Measurements from ENCODE around the gene LDLRAD3. TPM values are rescaled to one million over a fixed set of nuclear protein-coding genes. Genes with fewer than 3 reads are reported as not detected.

LDLRAD3 gene
- polyA plus RNA-seq, 1 donor (not counting 4 experiments of a cell fraction or from before 2014, with no cell fraction given) = 13.1 TPM

DNA sequence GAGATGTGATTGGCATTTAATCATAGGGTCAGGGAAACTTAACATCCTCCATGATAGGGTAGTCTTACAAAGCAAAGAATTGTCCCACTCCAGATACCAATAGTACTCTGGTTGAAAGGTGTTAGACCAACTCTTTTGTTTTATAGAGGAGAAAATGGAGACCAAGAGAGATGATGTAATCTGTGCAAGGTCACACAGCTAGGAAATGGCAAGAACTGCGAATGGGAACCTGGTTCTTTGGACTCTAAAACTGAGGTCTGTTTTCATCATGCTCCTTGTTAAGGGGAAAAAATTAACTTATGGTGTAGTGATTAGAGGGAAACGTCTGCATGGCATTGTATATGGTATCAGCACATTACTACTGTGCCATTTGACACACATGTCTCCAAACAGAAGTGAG lies 174.2 kb downstream of the LDLRAD3 start:
- Histone ChIP-seq H3K79me2 (ENCODE audit: control insufficient read depth, insufficient read depth, low read length) (no peaks in the 10 kb centered on the region), H3K27ac (ENCODE audit: control insufficient read depth, insufficient read depth, low read length) (no peak overlapping the region), H2AFZ (ENCODE audit: control insufficient read depth, low read length) (no peak overlapping the region), H3K9me1 (ENCODE audit: control insufficient read depth, extremely low read depth, insufficient read depth, low read length) (no peaks in the 10 kb centered on the region), H3K36me3 (ENCODE audit: control insufficient read depth in 2 of 2, extremely low read depth in 1 of 2, insufficient read depth in 2 of 2, low read length in 2 of 2) (peaks cover 0 to 15% of the 10 kb centered on the region in 2 experiments), H3K9me3 (ENCODE audit: control insufficient read depth, low read depth, low read length) (no peaks in the 10 kb centered on the region), H3K4me3 (ENCODE audit: control insufficient read depth in 2 of 3, extremely low read depth in 1 of 3, insufficient read depth in 2 of 3, low read depth in 1 of 3, low read length in 3 of 3) (no peak overlapping the region), H3K4me2 (ENCODE audit: control insufficient read depth, extremely low read depth, insufficient read depth, low read depth, low read length) (no peak overlapping the region), H3K4me1 (ENCODE audit: control insufficient read depth, extremely low read depth, insufficient read depth, low read length) (peaks cover 5% of the 10 kb centered on the region), H3K9ac (ENCODE audit: control insufficient read depth, extremely low read depth, insufficient read depth, low read length) (no peak overlapping the region), H4K20me1 (ENCODE audit: control insufficient read depth, extremely low read depth, insufficient read depth, low read length) (no peaks in the 10 kb centered on the region), H3K27me3 (ENCODE audit: control insufficient read depth, extremely low read depth, insufficient read depth, low read length) (no peaks in the 10 kb centered on the region)
- no peak for FAIRE-seq
- DNase-seq (ENCODE audit: low read depth, low spot score) = no peak
- dilution Hi-C loops (cut with MboI; ENCODE audit: extremely low pct_ligation_motif_present, low sequenced_read_pairs) = no loop called here
- TF ChIP-seq, protein P1, sequence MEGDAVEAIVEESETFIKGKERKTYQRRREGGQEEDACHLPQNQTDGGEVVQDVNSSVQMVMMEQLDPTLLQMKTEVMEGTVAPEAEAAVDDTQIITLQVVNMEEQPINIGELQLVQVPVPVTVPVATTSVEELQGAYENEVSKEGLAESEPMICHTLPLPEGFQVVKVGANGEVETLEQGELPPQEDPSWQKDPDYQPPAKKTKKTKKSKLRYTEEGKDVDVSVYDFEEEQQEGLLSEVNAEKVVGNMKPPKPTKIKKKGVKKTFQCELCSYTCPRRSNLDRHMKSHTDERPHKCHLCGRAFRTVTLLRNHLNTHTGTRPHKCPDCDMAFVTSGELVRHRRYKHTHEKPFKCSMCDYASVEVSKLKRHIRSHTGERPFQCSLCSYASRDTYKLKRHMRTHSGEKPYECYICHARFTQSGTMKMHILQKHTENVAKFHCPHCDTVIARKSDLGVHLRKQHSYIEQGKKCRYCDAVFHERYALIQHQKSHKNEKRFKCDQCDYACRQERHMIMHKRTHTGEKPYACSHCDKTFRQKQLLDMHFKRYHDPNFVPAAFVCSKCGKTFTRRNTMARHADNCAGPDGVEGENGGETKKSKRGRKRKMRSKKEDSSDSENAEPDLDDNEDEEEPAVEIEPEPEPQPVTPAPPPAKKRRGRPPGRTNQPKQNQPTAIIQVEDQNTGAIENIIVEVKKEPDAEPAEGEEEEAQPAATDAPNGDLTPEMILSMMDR (optimal IDR thresholded peaks at IDR 0.05 in 1 of 3, IDR thresholded peaks at IDR 0.05 in 1 of 3, conservative IDR thresholded peaks at IDR 0.05 in 1 of 3; ENCODE audit: extremely low read depth in 1 of 3, insufficient read depth in 2 of 3, low read length in 3 of 3) = no peak
- no peak for TF ChIP-seq EZH2 (IDR thresholded peaks at IDR 0.05; ENCODE audit: low read length)

DNA sequence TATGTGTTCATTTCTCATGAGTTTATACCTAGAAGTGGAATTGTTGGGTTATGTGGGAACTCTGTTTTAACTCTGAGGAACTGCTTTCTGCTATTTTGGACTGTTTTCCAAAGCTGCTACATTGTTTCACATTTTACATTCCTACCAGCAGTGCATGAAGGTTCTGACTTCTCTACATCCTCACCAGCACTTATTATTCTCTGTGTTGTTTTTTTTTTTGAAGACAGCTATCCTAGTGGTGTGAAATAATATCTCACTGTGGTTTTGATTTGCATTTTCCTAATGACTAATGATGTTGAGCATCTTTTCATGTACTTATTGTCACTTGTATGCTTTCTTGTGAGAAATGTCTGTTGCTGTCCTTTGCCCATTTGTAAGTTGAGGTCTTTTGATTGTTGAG lies 175.4 kb downstream of the LDLRAD3 start:
- FAIRE-seq (no peak), DNase-seq (ENCODE audit: low read depth, low spot score) (no peak)
- peaks cover 0 to 10% of the 10 kb centered on the region in 2 experiments for H3K36me3 ChIP-seq (ENCODE audit: control insufficient read depth in 2 of 2, extremely low read depth in 1 of 2, insufficient read depth in 2 of 2, low read length in 2 of 2)
- no peaks in the 10 kb centered on the region for H3K9me3 ChIP-seq (ENCODE audit: control insufficient read depth, low read depth, low read length)
- no peaks in the 10 kb centered on the region for H3K79me2 ChIP-seq (ENCODE audit: control insufficient read depth, insufficient read depth, low read length)
- peaks cover 5% of the 10 kb centered on the region for H3K4me1 ChIP-seq (ENCODE audit: control insufficient read depth, extremely low read depth, insufficient read depth, low read length)
- no peak overlapping the region for H3K4me2 ChIP-seq (ENCODE audit: control insufficient read depth, extremely low read depth, insufficient read depth, low read depth, low read length)
- H2AFZ ChIP-seq (ENCODE audit: control insufficient read depth, low read length) = no peak overlapping the region
- H3K27ac ChIP-seq (ENCODE audit: control insufficient read depth, insufficient read depth, low read length) = no peak overlapping the region
- H3K4me3 ChIP-seq (ENCODE audit: control insufficient read depth in 2 of 3, extremely low read depth in 1 of 3, insufficient read depth in 2 of 3, low read depth in 1 of 3, low read length in 3 of 3) = no peak overlapping the region
- H3K9me1 ChIP-seq (ENCODE audit: control insufficient read depth, extremely low read depth, insufficient read depth, low read length) = no peaks in the 10 kb centered on the region
- no peak overlapping the region for H3K9ac ChIP-seq (ENCODE audit: control insufficient read depth, extremely low read depth, insufficient read depth, low read length)
- H4K20me1 ChIP-seq (ENCODE audit: control insufficient read depth, extremely low read depth, insufficient read depth, low read length) = no peaks in the 10 kb centered on the region
- H3K27me3 ChIP-seq (ENCODE audit: control insufficient read depth, extremely low read depth, insufficient read depth, low read length) = no peaks in the 10 kb centered on the region
- TF ChIP-seq, protein P1 (optimal IDR thresholded peaks at IDR 0.05 in 1 of 3, IDR thresholded peaks at IDR 0.05 in 1 of 3, conservative IDR thresholded peaks at IDR 0.05 in 1 of 3; ENCODE audit: extremely low read depth in 1 of 3, insufficient read depth in 2 of 3, low read length in 3 of 3) = no peak
- TF ChIP-seq EZH2 (IDR thresholded peaks at IDR 0.05; ENCODE audit: low read length) = no peak
- dilution Hi-C loops (cut with MboI; ENCODE audit: extremely low pct_ligation_motif_present, low sequenced_read_pairs) = no loop called here

All from keratinocyte (primary cell).